AG09319 (cell line): ENCODE results near the gene PAPOLG.

ENCODE experiments used
- DNase-seq: peaks from one replicate; pipeline ENCODE4 v3.0.0-alpha.2; 2010; ENCODE audit warnings: low read depth; ENCODE audit errors: extremely low read depth
- CTCF ChIP-seq: IDR thresholded peaks from 2 replicates; pipeline ENCODE4 v1.5.1; 2011; ENCODE audit warnings: low read depth, mild to moderate bottlenecking, inconsistent platforms, low read length, moderate library complexity

PAPOLG gene

GRCh38 chr2:60834270-60834717, 78.2 kb downstream of the PAPOLG start:
- no peak for DNase-seq
- no peak for TF ChIP-seq CTCF

GRCh38 chr2:60836491-60836890, 80.4 kb downstream of the PAPOLG start:
- no peak for TF ChIP-seq CTCF
- no peak for DNase-seq

GRCh38 chr2:60837123-60837522, 81.1 kb downstream of the PAPOLG start:
- TF ChIP-seq CTCF, result no peak
- no peak for DNase-seq

- no peak for DNase-seq
- TF ChIP-seq CTCF, result no peak
Observed at GRCh38 chr2:60838481-60838880, 82.4 kb downstream of the PAPOLG start.

- TF ChIP-seq CTCF, result no peak
- no peak for DNase-seq
Observed at GRCh38 chr2:60839126-60839813, 83.2 kb downstream of the PAPOLG start.

- TF ChIP-seq CTCF, result no peak
- no peak for DNase-seq
Observed at GRCh38 chr2:60840880-60841279, 84.8 kb downstream of the PAPOLG start.

GRCh38 chr2:60843006-60843405, 86.9 kb downstream of the PAPOLG start:
- TF ChIP-seq CTCF, result no peak

More at GRCh38 chr2:60843006-60843405, 86.9 kb downstream of the PAPOLG start:
- DNase-seq, result no peak
